ENCODE data around the gene MIB2. TPM values are rescaled to one million over a fixed set of nuclear protein-coding genes. Genes with fewer than 3 reads are reported as not detected.
A peak's percentile ranks its signal among the peaks of the same experiment; 100 is the strongest.
"Not testable (repeated sequence)": the region's sequence is repeated elsewhere in the genome, so short reads cannot be mapped to it uniquely, and the experiment has no call there.

The MIB2 gene
- total and polyA plus RNA-seq, 4 donors, result 35.5 to 80.5 (median 50.8) TPM

- Histone ChIP-seq H3K4me3 (no peak overlapping the region), H3K9ac (ENCODE audit: insufficient read depth in 1 of 2, low read length in 2 of 2) (peak overlapping the region in 1 of 2 donors; percentile 42), H3K27me3 (ENCODE audit: control insufficient read depth in 3 of 3, insufficient read depth in 3 of 3, low read length in 2 of 3) (peaks cover 0 to 5% (median 0%) of the 10 kb centered on the region in 3 donors), H3K4me1 (ENCODE audit: control insufficient read depth in 5 of 5, insufficient read depth in 5 of 5, low read length in 5 of 5) (peaks cover 0 to 2% (median 0%) of the 10 kb centered on the region in 5 donors), H3K27ac (ENCODE audit: low read depth in 1 of 2, low read length in 1 of 2) (peak overlapping the region in 1 of 2 donors; percentile 72), H3K9me3 (ENCODE audit: control insufficient read depth in 4 of 4, insufficient read depth in 3 of 4, low read length in 3 of 4) (peaks cover 0 to 4% (median 0%) of the 10 kb centered on the region in 4 donors), H3K36me3 (ENCODE audit: control insufficient read depth in 4 of 4, insufficient read depth in 4 of 4, low read length in 4 of 4) (peaks cover 0 to 18% (median 6%) of the 10 kb centered on the region in 4 donors)
- TF ChIP-seq, protein P1, sequence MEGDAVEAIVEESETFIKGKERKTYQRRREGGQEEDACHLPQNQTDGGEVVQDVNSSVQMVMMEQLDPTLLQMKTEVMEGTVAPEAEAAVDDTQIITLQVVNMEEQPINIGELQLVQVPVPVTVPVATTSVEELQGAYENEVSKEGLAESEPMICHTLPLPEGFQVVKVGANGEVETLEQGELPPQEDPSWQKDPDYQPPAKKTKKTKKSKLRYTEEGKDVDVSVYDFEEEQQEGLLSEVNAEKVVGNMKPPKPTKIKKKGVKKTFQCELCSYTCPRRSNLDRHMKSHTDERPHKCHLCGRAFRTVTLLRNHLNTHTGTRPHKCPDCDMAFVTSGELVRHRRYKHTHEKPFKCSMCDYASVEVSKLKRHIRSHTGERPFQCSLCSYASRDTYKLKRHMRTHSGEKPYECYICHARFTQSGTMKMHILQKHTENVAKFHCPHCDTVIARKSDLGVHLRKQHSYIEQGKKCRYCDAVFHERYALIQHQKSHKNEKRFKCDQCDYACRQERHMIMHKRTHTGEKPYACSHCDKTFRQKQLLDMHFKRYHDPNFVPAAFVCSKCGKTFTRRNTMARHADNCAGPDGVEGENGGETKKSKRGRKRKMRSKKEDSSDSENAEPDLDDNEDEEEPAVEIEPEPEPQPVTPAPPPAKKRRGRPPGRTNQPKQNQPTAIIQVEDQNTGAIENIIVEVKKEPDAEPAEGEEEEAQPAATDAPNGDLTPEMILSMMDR (IDR thresholded peaks at IDR 0.05; ENCODE audit: control extremely low read depth, extremely low read depth), result no peak
- WGBS, 2 donors, result 8 to 14% methylated on average over 66 to 79 of the region's 79 CpGs
- DNase-seq, result peak; percentile 91 to 96 (median 93)
- peak; percentile 27 for ATAC-seq (ENCODE audit: insufficient read depth, low FRiP score)
Observed at GRCh38 chr1:1630965-1631781, 15.9 kb downstream of the MIB2 start.

- peak; percentile 4 for ATAC-seq (ENCODE audit: insufficient read depth, low FRiP score)
- Histone ChIP-seq H3K27ac (ENCODE audit: low read depth in 1 of 2, low read length in 1 of 2) (peak within 1 kb of the TSS in 1 of 2 donors; percentile 72), H3K27me3 (ENCODE audit: control insufficient read depth in 3 of 3, insufficient read depth in 3 of 3, low read length in 2 of 3) (peaks cover 0 to 5% (median 0%) of the 10 kb centered on the region in 3 donors), H3K9me3 (ENCODE audit: control insufficient read depth in 4 of 4, insufficient read depth in 3 of 4, low read length in 3 of 4) (peaks cover 0 to 4% (median 0%) of the 10 kb centered on the region in 4 donors), H3K4me1 (ENCODE audit: control insufficient read depth in 5 of 5, insufficient read depth in 5 of 5, low read length in 5 of 5) (peaks cover 0 to 2% (median 0%) of the 10 kb centered on the region in 5 donors), H3K4me3 (no peak within 1 kb of the TSS), H3K9ac (ENCODE audit: insufficient read depth in 1 of 2, low read length in 2 of 2) (peak within 1 kb of the TSS in 1 of 2 donors; percentile 42), H3K36me3 (ENCODE audit: control insufficient read depth in 4 of 4, insufficient read depth in 4 of 4, low read length in 4 of 4) (peaks cover 0 to 20% (median 5%) of the 10 kb centered on the region in 4 donors)
- TF ChIP-seq, protein P1 (IDR thresholded peaks at IDR 0.05; ENCODE audit: control extremely low read depth, extremely low read depth), result no peak
- WGBS, 2 donors, result 3 to 4% methylated on average over 27 to 48 of the region's 48 CpGs
- peak; percentile 91 to 95 (median 92) for DNase-seq
Observed at GRCh38 chr1:1631782-1632420, 16.6 kb downstream of the MIB2 start, which contains the start of gene MMP23B. MMP23B (plus strand) TSS chr1:1632173; CDS start chr1:1632219, 46 bp downstream.

DNA sequence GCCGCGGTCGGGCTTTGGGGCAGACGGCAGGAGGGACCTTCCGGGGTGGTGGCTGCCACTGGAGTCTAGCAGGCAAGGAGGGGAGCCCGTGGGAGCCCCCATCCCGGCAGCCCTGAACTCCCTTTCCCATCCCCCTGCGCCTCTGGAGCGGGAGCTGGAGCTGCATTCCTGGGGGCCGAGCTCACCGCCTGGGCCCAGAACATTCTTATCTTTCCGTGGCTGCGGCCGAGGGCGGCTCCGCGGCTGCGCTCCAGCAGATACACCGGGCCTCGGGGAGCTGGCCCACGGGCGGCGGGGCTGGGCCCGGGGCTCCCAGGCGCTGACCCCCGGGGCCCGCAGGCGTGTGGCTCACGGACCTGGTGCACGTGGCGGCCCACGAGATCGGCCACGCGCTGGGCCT is 18.1 kb downstream of the MIB2 start:
- peaks cover 0 to 16% (median 0%) of the 10 kb centered on the region in 4 donors for H3K36me3 ChIP-seq (ENCODE audit: control insufficient read depth in 4 of 4, insufficient read depth in 4 of 4, low read length in 4 of 4)
- DNase-seq; H3K4me1 ChIP-seq (ENCODE audit: control insufficient read depth in 5 of 5, insufficient read depth in 5 of 5, low read length in 5 of 5); H3K27ac ChIP-seq (ENCODE audit: low read depth in 1 of 2, low read length in 1 of 2); H3K9ac ChIP-seq (ENCODE audit: insufficient read depth in 1 of 2, low read length in 2 of 2); H3K9me3 ChIP-seq (ENCODE audit: control insufficient read depth in 4 of 4, insufficient read depth in 3 of 4, low read length in 3 of 4); H3K4me3 ChIP-seq; ATAC-seq (ENCODE audit: insufficient read depth, low FRiP score); H3K27me3 ChIP-seq (ENCODE audit: control insufficient read depth in 3 of 3, insufficient read depth in 3 of 3, low read length in 2 of 3): not testable (repeated sequence)
- WGBS, 2 donors, result no CpG with 5 or more reads among the region's 35 CpGs

DNA sequence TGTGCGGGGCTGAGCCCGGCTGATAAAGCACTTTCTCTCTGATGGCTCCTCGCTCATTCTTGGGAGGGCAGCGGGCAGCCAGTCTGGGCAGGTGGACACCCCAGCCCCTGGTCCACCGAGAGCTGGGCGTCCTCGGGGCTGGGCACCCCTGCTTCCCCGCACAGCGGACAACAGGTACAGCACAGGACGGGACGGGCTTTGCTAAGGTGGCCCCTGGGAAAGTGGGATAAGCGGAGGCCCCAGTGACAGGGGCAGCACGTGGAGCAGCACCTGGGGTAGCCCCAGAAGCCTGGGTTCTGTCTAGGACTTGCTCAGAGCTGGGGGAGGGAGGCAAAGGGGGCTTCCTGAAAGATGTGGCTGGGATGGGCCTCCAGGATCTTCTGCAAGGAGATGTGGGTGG is 19.3 kb downstream of the MIB2 start:
- H3K4me1 ChIP-seq (ENCODE audit: control insufficient read depth in 5 of 5, insufficient read depth in 5 of 5, low read length in 5 of 5); DNase-seq; H3K9me3 ChIP-seq (ENCODE audit: control insufficient read depth in 4 of 4, insufficient read depth in 3 of 4, low read length in 3 of 4); H3K27me3 ChIP-seq (ENCODE audit: control insufficient read depth in 3 of 3, insufficient read depth in 3 of 3, low read length in 2 of 3); H3K4me3 ChIP-seq; H3K9ac ChIP-seq (ENCODE audit: insufficient read depth in 1 of 2, low read length in 2 of 2); ATAC-seq (ENCODE audit: insufficient read depth, low FRiP score); H3K27ac ChIP-seq (ENCODE audit: low read depth in 1 of 2, low read length in 1 of 2): not testable (repeated sequence)
- WGBS, 2 donors, result 93 to 95% methylated on average over 9 of the region's 13 CpGs
- peaks cover 0 to 19% (median 0%) of the 10 kb centered on the region in 4 donors for H3K36me3 ChIP-seq (ENCODE audit: control insufficient read depth in 4 of 4, insufficient read depth in 4 of 4, low read length in 4 of 4)

- H3K27me3 ChIP-seq (ENCODE audit: control insufficient read depth in 3 of 3, insufficient read depth in 3 of 3, low read length in 2 of 3); H3K4me1 ChIP-seq (ENCODE audit: control insufficient read depth in 5 of 5, insufficient read depth in 5 of 5, low read length in 5 of 5); ATAC-seq (ENCODE audit: insufficient read depth, low FRiP score); H3K9ac ChIP-seq (ENCODE audit: insufficient read depth in 1 of 2, low read length in 2 of 2); H3K4me3 ChIP-seq; H3K9me3 ChIP-seq (ENCODE audit: control insufficient read depth in 4 of 4, insufficient read depth in 3 of 4, low read length in 3 of 4); DNase-seq; H3K27ac ChIP-seq (ENCODE audit: low read depth in 1 of 2, low read length in 1 of 2): not testable (repeated sequence)
- peaks cover 0 to 21% (median 0%) of the 10 kb centered on the region in 4 donors for H3K36me3 ChIP-seq (ENCODE audit: control insufficient read depth in 4 of 4, insufficient read depth in 4 of 4, low read length in 4 of 4)
- 94 to 95% methylated on average over 37 of the region's 37 CpGs for WGBS, 2 donors
Observed at GRCh38 chr1:1636621-1637478, 21.6 kb downstream of the MIB2 start.

- 90 to 91% methylated on average over 14 of the region's 14 CpGs for WGBS, 2 donors
- H3K4me3 ChIP-seq; ATAC-seq (ENCODE audit: insufficient read depth, low FRiP score); H3K9me3 ChIP-seq (ENCODE audit: control insufficient read depth in 4 of 4, insufficient read depth in 3 of 4, low read length in 3 of 4); H3K4me1 ChIP-seq (ENCODE audit: control insufficient read depth in 5 of 5, insufficient read depth in 5 of 5, low read length in 5 of 5); DNase-seq; H3K9ac ChIP-seq (ENCODE audit: insufficient read depth in 1 of 2, low read length in 2 of 2); H3K27ac ChIP-seq (ENCODE audit: low read depth in 1 of 2, low read length in 1 of 2); H3K27me3 ChIP-seq (ENCODE audit: control insufficient read depth in 3 of 3, insufficient read depth in 3 of 3, low read length in 2 of 3): not testable (repeated sequence)
- peaks cover 0 to 21% (median 0%) of the 10 kb centered on the region in 4 donors for H3K36me3 ChIP-seq (ENCODE audit: control insufficient read depth in 4 of 4, insufficient read depth in 4 of 4, low read length in 4 of 4)
Observed at GRCh38 chr1:1637479-1637875, 22.2 kb downstream of the MIB2 start.
